OCI-LY1 (cell line): ENCODE measurements around the gene PRF1.

Experiments
- CTCF ChIP-seq: fragments of 200-600 bp; sonication (generic), shearing (Covaris generic); IDR thresholded peaks from 2 replicates; pipeline ENCODE4 v1.5.1; 2017; ENCODE audit warnings: mild to moderate bottlenecking, antibody characterized with exemption, low read length, moderate library complexity, mixed read lengths
- EZH2 ChIP-seq: fragments of 200-600 bp; sonication (generic), shearing (Covaris generic); IDR thresholded peaks from 2 replicates; pipeline ENCODE4 v1.8.0; 2017; ENCODE audit warnings: borderline replicate concordance, mixed run types, mild to moderate bottlenecking, antibody characterized with exemption, low read length, moderate library complexity, mixed read lengths

GRCh38 chr10:70617798-70618568 lies 15.4 kb upstream of the PRF1 start:
- TF ChIP-seq CTCF (no peak), EZH2 (no peak)
